Gastroesophageal sphincter (tissue), 3 donors: Measurements from ENCODE around the gene CSGALNACT2.

ENCODE experiments used
- POLR2AphosphoS5 ChIP-seq: sonication (generic); formaldehyde crosslinking; IDR thresholded peaks from one replicate; pipeline ENCODE4 v1.6.1; 2017; ENCODE audit warnings: antibody characterized with exemption
- TF ChIP-seq, protein P1 (sequence below), 4 experiments: fragments of 200-600 bp in 2 of 4; fragments of 450-650 bp in 2 of 4; sonication (generic) in 1 of 4; IDR thresholded peaks; one replicate each; pipeline ENCODE4 v1.5.1; 2017 to 2019; ENCODE audit warnings: antibody characterized with exemption in 4 of 4, mild to moderate bottlenecking in 2 of 4, moderate library complexity in 2 of 4

DNA sequence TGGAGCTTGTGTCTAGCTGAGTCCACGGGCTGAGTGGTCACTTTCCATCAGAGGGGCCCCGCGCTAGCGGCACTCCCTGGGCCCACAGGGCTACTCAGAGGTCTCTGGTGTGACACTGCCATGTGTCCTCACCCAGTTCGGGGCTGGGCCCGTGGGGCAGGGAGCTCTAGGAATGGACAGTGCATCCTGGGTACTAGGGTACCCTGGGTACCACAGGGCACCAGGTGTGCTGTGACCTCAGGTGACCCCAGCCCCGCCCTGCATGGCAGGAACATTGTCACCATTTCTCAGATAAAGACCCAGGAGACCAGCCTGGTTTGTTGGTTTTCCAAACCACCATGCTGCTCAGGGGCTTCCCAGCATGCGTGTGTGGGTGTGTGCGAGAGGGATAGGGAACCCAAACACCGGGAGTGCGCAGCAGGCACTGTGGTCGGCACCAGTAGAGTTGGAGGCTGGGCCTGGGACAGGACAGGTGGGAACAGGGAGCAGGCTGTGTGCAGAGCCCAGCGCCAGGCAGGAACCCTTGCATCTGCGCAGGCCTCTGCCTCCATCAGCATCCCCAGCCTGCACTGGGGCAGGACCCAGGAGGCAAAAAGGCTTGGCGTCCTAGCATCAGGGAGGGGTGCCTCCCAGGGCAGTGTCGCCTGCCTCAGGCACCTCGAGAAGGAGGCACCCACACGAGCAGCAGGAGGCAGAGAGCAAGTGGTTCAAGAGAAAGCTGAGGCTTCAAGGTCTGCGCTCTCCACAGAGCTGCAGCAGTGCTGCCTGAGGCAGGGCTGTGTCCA lies 19.4 kb upstream of the CSGALNACT2 start:
- TF ChIP-seq, protein P1, sequence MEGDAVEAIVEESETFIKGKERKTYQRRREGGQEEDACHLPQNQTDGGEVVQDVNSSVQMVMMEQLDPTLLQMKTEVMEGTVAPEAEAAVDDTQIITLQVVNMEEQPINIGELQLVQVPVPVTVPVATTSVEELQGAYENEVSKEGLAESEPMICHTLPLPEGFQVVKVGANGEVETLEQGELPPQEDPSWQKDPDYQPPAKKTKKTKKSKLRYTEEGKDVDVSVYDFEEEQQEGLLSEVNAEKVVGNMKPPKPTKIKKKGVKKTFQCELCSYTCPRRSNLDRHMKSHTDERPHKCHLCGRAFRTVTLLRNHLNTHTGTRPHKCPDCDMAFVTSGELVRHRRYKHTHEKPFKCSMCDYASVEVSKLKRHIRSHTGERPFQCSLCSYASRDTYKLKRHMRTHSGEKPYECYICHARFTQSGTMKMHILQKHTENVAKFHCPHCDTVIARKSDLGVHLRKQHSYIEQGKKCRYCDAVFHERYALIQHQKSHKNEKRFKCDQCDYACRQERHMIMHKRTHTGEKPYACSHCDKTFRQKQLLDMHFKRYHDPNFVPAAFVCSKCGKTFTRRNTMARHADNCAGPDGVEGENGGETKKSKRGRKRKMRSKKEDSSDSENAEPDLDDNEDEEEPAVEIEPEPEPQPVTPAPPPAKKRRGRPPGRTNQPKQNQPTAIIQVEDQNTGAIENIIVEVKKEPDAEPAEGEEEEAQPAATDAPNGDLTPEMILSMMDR (IDR thresholded peaks at IDR 0.05) = no peak
- no peak for TF ChIP-seq POLR2AphosphoS5
